Activated CD4-positive, alpha-beta T cell treated with anti-CD3 and anti-CD28 coated beads for 36 hours (primary cell): ENCODE measurements around the gene AGFG2. TPM values are rescaled to one million over a fixed set of nuclear protein-coding genes. Genes with fewer than 3 reads are reported as not detected.
A peak's percentile ranks its signal among the peaks of the same experiment; 100 is the strongest.

ENCODE experiments used
- ATAC-seq: fragments of 200-7000 bp; cut with Tn5 transposase; one replicate; pipeline ENCODE4 v1.10.0; 2021; ENCODE audit warnings: mild to moderate bottlenecking, moderate library complexity
- CTCF ChIA-PET: fragments of 350-600 bp; sonication (Branson Sonifier 250); formaldehyde crosslinking; loops from one replicate; lab custom pipeline; 2021; ENCODE audit warnings: antibody characterized with exemption; lab: Charles Lee
- POLR2A ChIA-PET: fragments of 350-600 bp; sonication (Branson Sonifier 250); formaldehyde crosslinking; loops from one replicate; lab custom pipeline; 2021; ENCODE audit warnings: antibody characterized with exemption, inconsistent platforms; lab: Charles Lee
- DNase-seq: peaks from one replicate; pipeline ENCODE4 v3.0.0-alpha.2; 2020
- H3K27ac Mint-ChIP-seq: one replicate; pipeline ENCODE4 v1.8.0; 2021; ENCODE audit warnings: mixed read lengths
- H3K27me3 Mint-ChIP-seq: one replicate; pipeline ENCODE4 v1.8.0; 2021; ENCODE audit warnings: mixed read lengths
- H3K36me3 Mint-ChIP-seq: one replicate; pipeline ENCODE4 v1.8.0; 2021; ENCODE audit warnings: low read depth, mixed read lengths
- H3K4me1 Mint-ChIP-seq: one replicate; pipeline ENCODE4 v1.8.0; 2021; ENCODE audit warnings: mixed read lengths
- H3K4me3 Mint-ChIP-seq: one replicate; pipeline ENCODE4 v1.8.0; 2021; ENCODE audit warnings: mild to moderate bottlenecking, moderate library complexity, mixed read lengths
- H3K9me3 Mint-ChIP-seq: one replicate; pipeline ENCODE4 v1.8.0; 2021; ENCODE audit warnings: low read depth, mixed read lengths
- intact Hi-C, 2 experiments: fragments of 100-400 bp; cut with DNase I in 1 of 2; cut with micrococcal nuclease in 1 of 2; formaldehyde crosslinking; loops; one replicate each; pipeline versions ENCODE4 v1.14.2 to v1.15.1; 2022 to 2024; cut with DNase I, micrococcal nuclease
- total RNA-seq, 2 experiments: library from RNA; stranded (reverse); gene quantifications; one replicate each; pipeline ENCODE4 v1.2.3, GENCODE V29; 2021

Gene AGFG2
- total RNA-seq, 2 experiments from 2014 or later: 49.3 to 49.4 TPM

GRCh38 chr7:100577103-100577502 lies 38.1 kb downstream of the AGFG2 start:
- intact Hi-C loops: no loop called here
- H3K4me1 Mint-ChIP-seq: peaks cover 6% of the 10 kb centered on the region
- H3K4me3 Mint-ChIP-seq: no peak overlapping the region
- DNase-seq (no peak), ATAC-seq (no peak)
- no peak overlapping the region for H3K27ac Mint-ChIP-seq
- peaks cover 20% of the 10 kb centered on the region for H3K36me3 Mint-ChIP-seq
- CTCF ChIA-PET: interaction anchor here (0.8 kb wide), 1 partner anchor 95 kb away, joined by 3 read pairs; no protein-coding TSS in a partner anchor
- no peaks in the 10 kb centered on the region for H3K9me3 Mint-ChIP-seq
- H3K27me3 Mint-ChIP-seq: no peaks in the 10 kb centered on the region
- POLR2A ChIA-PET: no interaction called here

- ChIA-PET POLR2A (no interaction called here), CTCF (interaction anchor here (0.8 kb wide), 1 partner anchor 95 kb away, joined by 3 read pairs; no protein-coding TSS in a partner anchor)
- no peak for DNase-seq
- Mint-ChIP-seq H3K4me1 (peaks cover 9% of the 10 kb centered on the region), H3K9me3 (no peaks in the 10 kb centered on the region), H3K4me3 (no peak overlapping the region), H3K36me3 (peaks cover 21% of the 10 kb centered on the region), H3K27ac (no peak overlapping the region), H3K27me3 (no peaks in the 10 kb centered on the region)
- intact Hi-C loops: no loop called here
- no peak for ATAC-seq
Measured at GRCh38 chr7:100577507-100577906, 38.5 kb downstream of the AGFG2 start.

DNA sequence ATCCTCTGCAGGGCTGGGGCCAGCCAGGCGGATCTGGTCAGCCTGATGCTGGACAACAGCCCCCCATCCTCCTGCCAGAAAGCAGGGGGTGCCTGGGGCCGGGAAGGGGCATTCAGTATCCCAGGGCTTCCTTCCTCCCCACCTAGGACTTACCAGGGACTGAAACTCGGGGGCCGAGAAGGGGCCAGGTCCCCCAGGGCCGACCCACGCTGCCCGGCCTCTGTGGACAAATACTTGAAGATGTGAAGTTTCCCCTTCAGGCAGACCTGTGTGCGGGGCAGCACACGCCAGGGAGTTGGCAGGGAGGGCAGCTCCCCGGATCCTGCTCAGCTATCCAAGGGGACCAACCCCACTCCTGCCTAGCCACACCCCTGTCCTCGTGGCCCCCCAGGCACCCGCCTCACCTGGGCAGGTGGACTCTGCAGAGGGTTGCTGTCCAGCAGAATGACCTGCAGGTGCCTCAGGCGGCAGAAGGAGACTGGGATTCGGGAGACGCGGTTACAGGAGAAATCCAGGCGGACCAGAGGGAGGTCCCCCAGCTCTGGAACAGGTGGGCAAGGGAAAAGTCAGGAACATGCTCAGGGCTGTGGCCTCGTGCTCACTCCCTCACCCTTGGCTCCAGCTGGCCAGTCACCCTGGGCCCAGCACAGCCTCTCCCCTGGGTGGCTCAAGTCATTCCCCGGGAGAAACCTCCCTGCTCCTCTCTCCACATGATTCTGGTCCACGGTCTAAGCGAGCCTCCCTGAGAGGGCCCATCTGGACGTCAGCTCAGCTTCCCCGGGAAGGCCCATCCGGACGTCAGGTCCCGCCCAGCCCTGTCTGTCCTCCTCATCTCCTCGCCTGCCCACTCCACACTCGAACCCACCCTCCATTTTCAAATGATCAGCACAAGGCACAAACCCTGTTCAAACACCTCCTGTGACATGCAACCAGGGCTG lies 39.5 kb downstream of the AGFG2 start:
- Mint-ChIP-seq H3K9me3 (no peaks in the 10 kb centered on the region), H3K4me1 (peaks cover 18% of the 10 kb centered on the region), H3K27ac (no peak overlapping the region), H3K36me3 (peaks cover 22% of the 10 kb centered on the region), H3K27me3 (no peaks in the 10 kb centered on the region), H3K4me3 (no peak overlapping the region)
- ATAC-seq (no peak), DNase-seq (no peak)
- ChIA-PET CTCF (no interaction called here), POLR2A (no interaction called here)
- intact Hi-C loops: no loop called here

DNA sequence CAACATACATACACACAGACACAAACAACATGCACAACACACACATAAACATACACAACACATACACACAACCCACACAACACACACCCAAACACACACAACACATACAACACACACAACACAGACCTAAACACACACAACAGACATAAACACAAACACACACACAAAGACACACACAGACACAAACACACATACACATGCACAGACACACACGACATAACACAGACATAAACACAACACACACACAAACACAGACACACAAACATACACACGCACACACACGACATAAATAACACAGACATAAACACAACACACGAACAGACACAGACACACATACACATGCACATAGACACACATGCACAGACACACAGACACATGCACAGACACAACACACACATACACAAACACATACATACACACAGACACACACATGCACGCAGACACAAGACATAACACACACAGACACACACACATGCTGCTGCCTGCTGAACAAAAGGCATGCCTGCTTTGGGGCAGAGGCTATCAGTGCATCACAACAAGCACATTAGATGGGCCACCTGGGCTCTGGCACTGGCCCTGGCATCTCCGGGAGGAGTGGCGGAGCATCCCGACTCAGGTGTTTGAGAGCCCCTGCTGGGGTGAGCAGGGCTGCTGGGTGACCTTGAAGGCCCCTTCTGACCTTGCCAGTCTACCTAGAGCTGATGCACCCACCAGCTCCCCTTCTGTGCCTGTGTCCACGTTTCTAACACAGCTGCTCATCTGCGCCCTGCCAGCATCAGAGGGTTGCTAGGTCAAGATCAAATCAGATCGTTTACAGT lies 41.7 kb downstream of the AGFG2 start:
- peaks cover 29% of the 10 kb centered on the region for H3K4me1 Mint-ChIP-seq
- ChIA-PET POLR2A (no interaction called here), CTCF (interaction anchor here (1.5 kb wide), 1 partner anchor 21 kb away, joined by 4 read pairs; no protein-coding TSS in a partner anchor)
- H3K27ac Mint-ChIP-seq: no peak overlapping the region
- peaks cover 16% of the 10 kb centered on the region for H3K36me3 Mint-ChIP-seq
- H3K9me3 Mint-ChIP-seq: no peaks in the 10 kb centered on the region
- no peak for DNase-seq
- no peak for ATAC-seq
- intact Hi-C loops: loop anchor here in 1 of 2 experiments (5.0 kb wide), 1 partner anchor 47 kb away; no protein-coding TSS in a partner anchor
- no peak overlapping the region for H3K4me3 Mint-ChIP-seq
- no peaks in the 10 kb centered on the region for H3K27me3 Mint-ChIP-seq

DNA sequence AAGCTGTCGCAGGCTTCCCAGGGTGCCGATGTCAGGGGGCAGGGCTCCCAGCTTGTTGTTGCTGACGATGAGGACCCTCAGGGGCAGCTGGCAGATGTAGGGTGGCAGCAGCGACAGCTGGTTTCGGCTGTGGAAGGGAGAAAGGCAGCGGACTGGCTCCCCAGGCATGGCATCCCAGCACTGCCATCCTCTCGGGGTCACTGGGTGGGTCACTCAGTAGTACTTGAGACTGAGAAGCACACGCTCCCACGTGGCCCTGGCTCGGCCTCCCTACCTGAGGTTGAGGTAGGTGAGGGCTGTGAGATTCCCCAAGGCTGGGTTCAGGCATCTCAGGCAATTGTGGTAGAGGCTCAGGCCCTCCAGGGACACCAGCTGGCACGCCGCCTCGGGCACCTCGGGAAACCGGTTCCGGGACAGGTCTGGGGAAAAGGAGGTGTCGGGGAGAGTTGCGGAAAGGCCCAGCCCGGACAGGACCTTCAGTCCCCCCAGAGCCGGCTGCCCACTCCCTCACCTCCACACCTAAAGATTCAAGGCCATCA lies 43.1 kb downstream of the AGFG2 start:
- H3K36me3 Mint-ChIP-seq: peaks cover 10% of the 10 kb centered on the region
- DNase-seq (no peak), ATAC-seq (no peak)
- H3K4me1 Mint-ChIP-seq: peaks cover 29% of the 10 kb centered on the region
- no peaks in the 10 kb centered on the region for H3K9me3 Mint-ChIP-seq
- ChIA-PET CTCF (interaction anchor here (1.5 kb wide), 1 partner anchor 23 kb away, joined by 4 read pairs; no protein-coding TSS in a partner anchor), POLR2A (no interaction called here)
- peak overlapping the region; percentile 11 for H3K4me3 Mint-ChIP-seq
- intact Hi-C loops: loop anchor here in 1 of 2 experiments (2.0 to 5.0 kb wide), 2 partner anchors 13 to 45 kb away; no protein-coding TSS in a partner anchor
- no peaks in the 10 kb centered on the region for H3K27me3 Mint-ChIP-seq
- H3K27ac Mint-ChIP-seq: peak overlapping the region; percentile 92

DNA sequence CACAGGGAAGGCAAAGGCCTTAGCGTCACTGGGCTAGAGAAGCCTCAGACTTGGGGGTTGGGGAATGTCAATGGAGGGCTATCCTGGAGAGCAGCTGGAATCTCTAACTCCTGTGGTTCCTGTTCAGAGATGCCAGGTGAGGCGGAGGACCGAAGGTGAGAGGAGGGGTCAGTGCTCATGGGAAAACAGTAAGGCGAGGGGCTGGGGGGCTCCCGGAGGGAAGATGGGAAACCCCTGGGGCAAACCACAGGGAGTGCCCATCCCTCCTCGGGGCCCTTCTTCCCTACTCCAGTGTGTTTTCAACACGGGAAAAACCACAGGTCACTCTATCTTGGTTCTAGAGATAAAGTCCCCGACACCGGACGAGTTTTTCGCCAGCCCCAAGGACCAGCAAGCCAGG lies 43.6 kb downstream of the AGFG2 start:
- Mint-ChIP-seq H3K4me1 (peaks cover 29% of the 10 kb centered on the region), H3K27me3 (no peaks in the 10 kb centered on the region), H3K4me3 (peak overlapping the region; percentile 78), H3K36me3 (peaks cover 10% of the 10 kb centered on the region), H3K27ac (peak overlapping the region; percentile 92), H3K9me3 (no peaks in the 10 kb centered on the region)
- CTCF ChIA-PET: interaction anchor here (1.6 to 3.9 kb wide), 3 partner anchors 50 to 123 kb away, joined by 5 to 18 read pairs (median 14); partner anchors contain the start of gene POP7
- POLR2A ChIA-PET: interaction anchor here (1.4 kb wide), 1 partner anchor 44 kb away, joined by 3 read pairs; the partner anchor contains the start of gene AGFG2
- no peak for ATAC-seq
- intact Hi-C loops: loop anchor here in 1 of 2 experiments (2.0 to 5.0 kb wide), 2 partner anchors 14 to 45 kb away; no protein-coding TSS in a partner anchor
- DNase-seq: no peak

- CTCF ChIA-PET: interaction anchor here (0.6 to 4.2 kb wide), 13 partner anchors 12 to 176 kb away, joined by 3 to 19 read pairs (median 4); partner anchors contain the start of genes GIGYF1 and POP7
- peak overlapping the region; percentile 78 for H3K4me3 Mint-ChIP-seq
- intact Hi-C loops: loop anchor here in 1 of 2 experiments (2.0 to 5.0 kb wide), 2 partner anchors 15 to 44 kb away; no protein-coding TSS in a partner anchor
- H3K27me3 Mint-ChIP-seq: no peaks in the 10 kb centered on the region
- DNase-seq (peak; percentile 89), ATAC-seq (peak; percentile 17)
- H3K9me3 Mint-ChIP-seq: no peaks in the 10 kb centered on the region
- peaks cover 10% of the 10 kb centered on the region for H3K36me3 Mint-ChIP-seq
- H3K4me1 Mint-ChIP-seq: peaks cover 29% of the 10 kb centered on the region
- peak overlapping the region; percentile 92 for H3K27ac Mint-ChIP-seq
- POLR2A ChIA-PET: interaction anchor here (0.6 to 2.3 kb wide), 8 partner anchors 12 to 435 kb away, joined by 3 to 8 read pairs (median 4); partner anchors contain the start of genes AGFG2, LAMTOR4, MEPCE and PPP1R35
Measured at GRCh38 chr7:100583132-100584053, 44.4 kb downstream of the AGFG2 start.

GRCh38 chr7:100584054-100584682 lies 45.2 kb downstream of the AGFG2 start:
- ChIA-PET POLR2A (interaction anchor here (0.9 to 2.3 kb wide), 7 partner anchors 13 to 435 kb away, joined by 3 to 8 read pairs (median 3); partner anchors contain the start of genes AGFG2, LAMTOR4, MEPCE and PPP1R35), CTCF (interaction anchor here (0.5 to 4.2 kb wide), 19 partner anchors 13 to 666 kb away, joined by 3 to 19 read pairs (median 3); partner anchors contain the start of genes GIGYF1, MOSPD3 and POP7)
- Mint-ChIP-seq H3K27ac (peak overlapping the region; percentile 92), H3K27me3 (no peaks in the 10 kb centered on the region), H3K4me1 (peaks cover 29% of the 10 kb centered on the region), H3K36me3 (peaks cover 8% of the 10 kb centered on the region), H3K9me3 (no peaks in the 10 kb centered on the region), H3K4me3 (peak overlapping the region; percentile 78)
- intact Hi-C loops: loop anchor here in 1 of 2 experiments (5.0 kb wide), 1 partner anchor 43 kb away; no protein-coding TSS in a partner anchor
- ATAC-seq (no peak), DNase-seq (no peak)
